Measurements from ENCODE around the gene SEMA3G.

DNA sequence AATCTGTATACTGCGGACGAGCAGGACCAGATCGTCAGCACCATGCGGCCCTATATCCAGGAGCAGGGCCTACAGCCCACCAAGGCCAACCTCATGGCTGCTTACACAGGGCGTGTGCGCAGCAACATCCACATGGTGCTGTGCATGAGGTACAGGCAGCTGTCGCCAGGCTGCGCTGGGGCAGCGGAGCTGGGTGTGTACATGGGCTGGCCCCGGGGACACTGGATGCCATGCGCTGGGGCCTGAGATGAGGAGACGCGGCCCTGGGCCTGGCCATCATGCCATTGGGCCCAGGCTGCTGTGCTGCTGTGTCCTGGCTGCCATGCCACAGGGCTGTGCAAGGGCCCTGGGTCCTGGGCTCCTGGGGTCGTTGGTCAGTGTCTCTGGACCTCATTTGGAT, 61.5 kb downstream of the SEMA3G start:
- TF ChIP-seq, protein P1, sequence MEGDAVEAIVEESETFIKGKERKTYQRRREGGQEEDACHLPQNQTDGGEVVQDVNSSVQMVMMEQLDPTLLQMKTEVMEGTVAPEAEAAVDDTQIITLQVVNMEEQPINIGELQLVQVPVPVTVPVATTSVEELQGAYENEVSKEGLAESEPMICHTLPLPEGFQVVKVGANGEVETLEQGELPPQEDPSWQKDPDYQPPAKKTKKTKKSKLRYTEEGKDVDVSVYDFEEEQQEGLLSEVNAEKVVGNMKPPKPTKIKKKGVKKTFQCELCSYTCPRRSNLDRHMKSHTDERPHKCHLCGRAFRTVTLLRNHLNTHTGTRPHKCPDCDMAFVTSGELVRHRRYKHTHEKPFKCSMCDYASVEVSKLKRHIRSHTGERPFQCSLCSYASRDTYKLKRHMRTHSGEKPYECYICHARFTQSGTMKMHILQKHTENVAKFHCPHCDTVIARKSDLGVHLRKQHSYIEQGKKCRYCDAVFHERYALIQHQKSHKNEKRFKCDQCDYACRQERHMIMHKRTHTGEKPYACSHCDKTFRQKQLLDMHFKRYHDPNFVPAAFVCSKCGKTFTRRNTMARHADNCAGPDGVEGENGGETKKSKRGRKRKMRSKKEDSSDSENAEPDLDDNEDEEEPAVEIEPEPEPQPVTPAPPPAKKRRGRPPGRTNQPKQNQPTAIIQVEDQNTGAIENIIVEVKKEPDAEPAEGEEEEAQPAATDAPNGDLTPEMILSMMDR (IDR thresholded peaks at IDR 0.05; ENCODE audit: insufficient read depth, low read length), result no peak
- no peak for TF ChIP-seq POLR2AphosphoS5 (IDR thresholded peaks at IDR 0.05; ENCODE audit: low read depth)
- TF ChIP-seq, protein P2, sequence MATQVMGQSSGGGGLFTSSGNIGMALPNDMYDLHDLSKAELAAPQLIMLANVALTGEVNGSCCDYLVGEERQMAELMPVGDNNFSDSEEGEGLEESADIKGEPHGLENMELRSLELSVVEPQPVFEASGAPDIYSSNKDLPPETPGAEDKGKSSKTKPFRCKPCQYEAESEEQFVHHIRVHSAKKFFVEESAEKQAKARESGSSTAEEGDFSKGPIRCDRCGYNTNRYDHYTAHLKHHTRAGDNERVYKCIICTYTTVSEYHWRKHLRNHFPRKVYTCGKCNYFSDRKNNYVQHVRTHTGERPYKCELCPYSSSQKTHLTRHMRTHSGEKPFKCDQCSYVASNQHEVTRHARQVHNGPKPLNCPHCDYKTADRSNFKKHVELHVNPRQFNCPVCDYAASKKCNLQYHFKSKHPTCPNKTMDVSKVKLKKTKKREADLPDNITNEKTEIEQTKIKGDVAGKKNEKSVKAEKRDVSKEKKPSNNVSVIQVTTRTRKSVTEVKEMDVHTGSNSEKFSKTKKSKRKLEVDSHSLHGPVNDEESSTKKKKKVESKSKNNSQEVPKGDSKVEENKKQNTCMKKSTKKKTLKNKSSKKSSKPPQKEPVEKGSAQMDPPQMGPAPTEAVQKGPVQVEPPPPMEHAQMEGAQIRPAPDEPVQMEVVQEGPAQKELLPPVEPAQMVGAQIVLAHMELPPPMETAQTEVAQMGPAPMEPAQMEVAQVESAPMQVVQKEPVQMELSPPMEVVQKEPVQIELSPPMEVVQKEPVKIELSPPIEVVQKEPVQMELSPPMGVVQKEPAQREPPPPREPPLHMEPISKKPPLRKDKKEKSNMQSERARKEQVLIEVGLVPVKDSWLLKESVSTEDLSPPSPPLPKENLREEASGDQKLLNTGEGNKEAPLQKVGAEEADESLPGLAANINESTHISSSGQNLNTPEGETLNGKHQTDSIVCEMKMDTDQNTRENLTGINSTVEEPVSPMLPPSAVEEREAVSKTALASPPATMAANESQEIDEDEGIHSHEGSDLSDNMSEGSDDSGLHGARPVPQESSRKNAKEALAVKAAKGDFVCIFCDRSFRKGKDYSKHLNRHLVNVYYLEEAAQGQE (IDR thresholded peaks at IDR 0.05; ENCODE audit: insufficient replicate concordance, low read depth), result no peak
- TF ChIP-seq GABPA (IDR thresholded peaks at IDR 0.05; ENCODE audit: low read depth), result no peak

All from HL-60 (cell line).